ENCODE data around the gene RESP18.

DNA sequence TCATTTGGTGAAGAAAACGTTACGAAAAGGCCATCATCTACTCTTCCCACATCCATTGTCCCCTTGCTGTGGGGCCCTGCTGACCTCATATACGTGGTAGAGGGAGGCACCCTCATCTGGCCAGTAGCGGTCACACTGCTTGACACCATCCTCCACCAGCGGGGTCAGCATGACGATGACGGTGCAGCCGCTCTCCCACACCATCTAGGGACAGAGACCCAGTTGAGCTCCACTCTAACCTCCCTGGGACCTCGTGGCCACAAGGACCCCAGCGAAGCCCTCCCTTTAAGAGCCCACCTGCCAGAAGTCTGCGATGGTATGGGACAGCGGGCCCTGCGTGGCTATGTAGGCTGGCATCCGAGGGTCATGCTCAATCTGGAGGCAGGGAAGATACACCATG is 36.4 kb downstream of the RESP18 start:
- TF ChIP-seq, protein P1, sequence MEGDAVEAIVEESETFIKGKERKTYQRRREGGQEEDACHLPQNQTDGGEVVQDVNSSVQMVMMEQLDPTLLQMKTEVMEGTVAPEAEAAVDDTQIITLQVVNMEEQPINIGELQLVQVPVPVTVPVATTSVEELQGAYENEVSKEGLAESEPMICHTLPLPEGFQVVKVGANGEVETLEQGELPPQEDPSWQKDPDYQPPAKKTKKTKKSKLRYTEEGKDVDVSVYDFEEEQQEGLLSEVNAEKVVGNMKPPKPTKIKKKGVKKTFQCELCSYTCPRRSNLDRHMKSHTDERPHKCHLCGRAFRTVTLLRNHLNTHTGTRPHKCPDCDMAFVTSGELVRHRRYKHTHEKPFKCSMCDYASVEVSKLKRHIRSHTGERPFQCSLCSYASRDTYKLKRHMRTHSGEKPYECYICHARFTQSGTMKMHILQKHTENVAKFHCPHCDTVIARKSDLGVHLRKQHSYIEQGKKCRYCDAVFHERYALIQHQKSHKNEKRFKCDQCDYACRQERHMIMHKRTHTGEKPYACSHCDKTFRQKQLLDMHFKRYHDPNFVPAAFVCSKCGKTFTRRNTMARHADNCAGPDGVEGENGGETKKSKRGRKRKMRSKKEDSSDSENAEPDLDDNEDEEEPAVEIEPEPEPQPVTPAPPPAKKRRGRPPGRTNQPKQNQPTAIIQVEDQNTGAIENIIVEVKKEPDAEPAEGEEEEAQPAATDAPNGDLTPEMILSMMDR (IDR thresholded peaks at IDR 0.05), result no peak
- TF ChIP-seq POLR2A (IDR thresholded peaks at IDR 0.05) (no peak), POLR2AphosphoS5 (IDR thresholded peaks at IDR 0.05) (no peak), EP300 (IDR thresholded peaks at IDR 0.05) (no peak)

All from suprapubic skin (tissue), 4 donors.